ENCODE measurements around the gene DAB1. TPM values are rescaled to one million over a fixed set of nuclear protein-coding genes. Genes with fewer than 3 reads are reported as not detected.

Gene DAB1
- total RNA-seq, 1 donor from 2014 or later, result 3.1 TPM

DNA sequence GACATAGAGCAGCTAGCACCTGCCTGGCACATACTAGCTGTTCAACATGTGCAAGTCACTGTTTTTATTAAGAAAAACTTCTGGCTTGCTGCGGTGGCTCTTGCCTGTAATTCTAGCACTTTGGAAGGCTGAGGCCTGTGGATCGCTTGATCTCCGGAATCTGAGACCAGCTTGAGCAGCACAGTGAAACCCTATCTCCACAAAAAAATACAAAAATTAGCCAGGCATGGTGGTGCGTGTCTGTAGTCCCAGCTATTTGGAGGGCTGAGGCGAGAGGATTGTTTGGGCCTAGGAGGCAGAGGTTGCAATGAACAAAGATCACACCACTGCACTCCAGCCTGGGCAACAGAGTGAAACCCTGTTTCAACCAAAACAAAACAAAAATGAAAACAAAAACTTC is 430.4 kb downstream of the DAB1 start:
- Mint-ChIP-seq H3K9me3 (ENCODE audit: unreplicated experiment) (peaks cover 4% of the 10 kb centered on the region), H3K36me3 (ENCODE audit: unreplicated experiment) (no peaks in the 10 kb centered on the region), H3K4me1 (ENCODE audit: low read depth, unreplicated experiment) (peaks cover 40% of the 10 kb centered on the region), H3K27me3 (ENCODE audit: unreplicated experiment) (peaks cover 2% of the 10 kb centered on the region), H3K4me3 (ENCODE audit: unreplicated experiment) (no peak overlapping the region), H3K27ac (ENCODE audit: unreplicated experiment) (no peak overlapping the region)
- no peak for DNase-seq
- TF ChIP-seq, protein P1, sequence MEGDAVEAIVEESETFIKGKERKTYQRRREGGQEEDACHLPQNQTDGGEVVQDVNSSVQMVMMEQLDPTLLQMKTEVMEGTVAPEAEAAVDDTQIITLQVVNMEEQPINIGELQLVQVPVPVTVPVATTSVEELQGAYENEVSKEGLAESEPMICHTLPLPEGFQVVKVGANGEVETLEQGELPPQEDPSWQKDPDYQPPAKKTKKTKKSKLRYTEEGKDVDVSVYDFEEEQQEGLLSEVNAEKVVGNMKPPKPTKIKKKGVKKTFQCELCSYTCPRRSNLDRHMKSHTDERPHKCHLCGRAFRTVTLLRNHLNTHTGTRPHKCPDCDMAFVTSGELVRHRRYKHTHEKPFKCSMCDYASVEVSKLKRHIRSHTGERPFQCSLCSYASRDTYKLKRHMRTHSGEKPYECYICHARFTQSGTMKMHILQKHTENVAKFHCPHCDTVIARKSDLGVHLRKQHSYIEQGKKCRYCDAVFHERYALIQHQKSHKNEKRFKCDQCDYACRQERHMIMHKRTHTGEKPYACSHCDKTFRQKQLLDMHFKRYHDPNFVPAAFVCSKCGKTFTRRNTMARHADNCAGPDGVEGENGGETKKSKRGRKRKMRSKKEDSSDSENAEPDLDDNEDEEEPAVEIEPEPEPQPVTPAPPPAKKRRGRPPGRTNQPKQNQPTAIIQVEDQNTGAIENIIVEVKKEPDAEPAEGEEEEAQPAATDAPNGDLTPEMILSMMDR (IDR thresholded peaks at IDR 0.05; ENCODE audit: partially characterized antibody, unreplicated experiment), result no peak

DNA sequence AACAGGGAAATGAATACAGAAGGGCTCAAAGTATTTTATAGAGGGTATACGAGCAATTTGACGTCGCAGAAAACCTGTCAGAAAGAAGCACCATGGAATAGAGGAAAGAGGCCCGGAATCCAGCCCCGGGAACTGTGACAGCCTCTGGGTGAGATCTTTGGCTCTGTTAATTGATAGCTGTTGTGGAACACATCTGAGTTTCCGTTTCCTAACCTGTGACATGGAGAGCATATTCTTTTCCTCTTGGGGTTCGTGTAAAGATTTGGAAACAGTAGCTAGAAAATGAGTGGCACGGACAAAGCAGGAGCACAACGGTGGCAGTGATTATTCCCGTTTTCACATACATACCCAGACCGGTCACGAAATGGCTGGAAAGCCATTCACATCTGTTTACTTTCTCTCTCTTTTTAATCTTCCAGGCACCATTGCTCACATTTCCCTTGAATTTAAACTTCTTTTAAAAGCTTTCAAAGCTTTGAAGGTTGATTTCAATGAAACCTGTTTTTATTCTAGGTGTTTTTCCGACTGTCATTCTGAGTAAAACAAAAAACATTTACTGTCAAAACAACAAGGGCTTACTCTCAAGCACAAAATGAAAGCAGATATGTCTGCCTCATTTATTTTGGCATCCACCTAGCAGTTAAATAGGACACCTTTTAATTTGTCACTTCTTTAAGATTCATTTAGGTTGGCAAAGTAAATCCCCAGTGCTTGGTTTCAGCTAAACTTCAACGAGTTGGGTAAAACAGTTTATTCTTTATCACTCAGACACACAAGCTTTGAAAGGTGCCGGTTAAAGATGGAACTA is 431.3 kb downstream of the DAB1 start:
- Mint-ChIP-seq H3K36me3 (ENCODE audit: unreplicated experiment) (no peaks in the 10 kb centered on the region), H3K4me3 (ENCODE audit: unreplicated experiment) (no peak overlapping the region)

DNA sequence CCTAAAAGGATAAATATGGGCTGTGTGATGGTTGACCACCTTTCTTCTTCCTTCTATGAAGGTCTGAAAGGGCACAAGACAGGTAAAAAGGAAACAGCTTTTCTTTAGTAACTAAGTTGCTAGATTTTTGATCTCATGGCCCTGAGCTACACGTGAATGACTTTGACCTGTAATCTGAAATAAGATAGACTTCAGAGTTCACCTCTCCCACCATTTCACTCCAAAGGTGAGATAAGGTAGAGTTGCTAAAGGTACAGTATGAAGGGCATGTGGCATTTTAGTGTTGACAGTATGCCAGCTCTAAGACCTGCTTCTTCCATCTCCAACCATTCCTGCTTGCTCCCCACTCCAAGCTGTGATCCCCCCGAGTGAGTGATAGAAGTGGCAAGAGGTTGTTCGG is 432.3 kb downstream of the DAB1 start:
- TF ChIP-seq, protein P1 (IDR thresholded peaks at IDR 0.05; ENCODE audit: partially characterized antibody, unreplicated experiment), result no peak
- Mint-ChIP-seq H3K4me1 (ENCODE audit: low read depth, unreplicated experiment) (peaks cover 36% of the 10 kb centered on the region), H3K27me3 (ENCODE audit: unreplicated experiment) (peaks cover 2% of the 10 kb centered on the region), H3K36me3 (ENCODE audit: unreplicated experiment) (no peaks in the 10 kb centered on the region), H3K9me3 (ENCODE audit: unreplicated experiment) (peaks cover 5% of the 10 kb centered on the region), H3K27ac (ENCODE audit: unreplicated experiment) (no peak overlapping the region), H3K4me3 (ENCODE audit: unreplicated experiment) (no peak overlapping the region)
- DNase-seq, result no peak

More for the DNA sequence above, 431.3 kb downstream of the DAB1 start:
- H3K27me3 Mint-ChIP-seq (ENCODE audit: unreplicated experiment), result peaks cover 2% of the 10 kb centered on the region
- TF ChIP-seq, protein P1 (IDR thresholded peaks at IDR 0.05; ENCODE audit: partially characterized antibody, unreplicated experiment), result no peak
- peak overlapping the region; percentile 52 for H3K27ac Mint-ChIP-seq (ENCODE audit: unreplicated experiment)
- peaks cover 4% of the 10 kb centered on the region for H3K9me3 Mint-ChIP-seq (ENCODE audit: unreplicated experiment)
- H3K4me1 Mint-ChIP-seq (ENCODE audit: low read depth, unreplicated experiment), result peaks cover 37% of the 10 kb centered on the region
- no peak for DNase-seq

DNA sequence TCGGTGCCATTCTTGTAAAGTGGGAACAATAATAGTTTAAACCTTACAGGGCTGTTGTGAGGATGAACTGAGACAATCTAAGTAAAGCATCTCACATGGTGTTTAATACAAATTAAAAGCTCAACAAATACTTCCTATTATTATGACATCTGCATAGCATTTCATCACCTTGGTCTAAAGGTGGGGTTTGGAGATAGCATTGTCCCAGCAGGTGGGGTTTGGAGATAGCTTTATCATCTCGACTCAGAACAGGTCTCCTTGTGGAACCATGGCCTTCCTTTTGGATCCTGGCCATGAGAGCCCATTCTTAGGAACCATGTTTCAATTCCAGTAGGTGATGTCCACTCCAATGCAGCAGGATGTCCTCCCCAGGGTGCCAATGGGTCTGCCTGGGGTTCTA is 437.5 kb downstream of the DAB1 start:
- Mint-ChIP-seq H3K4me1 (ENCODE audit: low read depth, unreplicated experiment) (no peaks in the 10 kb centered on the region), H3K27ac (ENCODE audit: unreplicated experiment) (no peak overlapping the region), H3K27me3 (ENCODE audit: unreplicated experiment) (no peaks in the 10 kb centered on the region), H3K36me3 (ENCODE audit: unreplicated experiment) (peaks cover 3% of the 10 kb centered on the region), H3K9me3 (ENCODE audit: unreplicated experiment) (peaks cover 4% of the 10 kb centered on the region), H3K4me3 (ENCODE audit: unreplicated experiment) (no peak overlapping the region)
- DNase-seq, result no peak
- TF ChIP-seq, protein P1 (IDR thresholded peaks at IDR 0.05; ENCODE audit: partially characterized antibody, unreplicated experiment), result no peak

DNA sequence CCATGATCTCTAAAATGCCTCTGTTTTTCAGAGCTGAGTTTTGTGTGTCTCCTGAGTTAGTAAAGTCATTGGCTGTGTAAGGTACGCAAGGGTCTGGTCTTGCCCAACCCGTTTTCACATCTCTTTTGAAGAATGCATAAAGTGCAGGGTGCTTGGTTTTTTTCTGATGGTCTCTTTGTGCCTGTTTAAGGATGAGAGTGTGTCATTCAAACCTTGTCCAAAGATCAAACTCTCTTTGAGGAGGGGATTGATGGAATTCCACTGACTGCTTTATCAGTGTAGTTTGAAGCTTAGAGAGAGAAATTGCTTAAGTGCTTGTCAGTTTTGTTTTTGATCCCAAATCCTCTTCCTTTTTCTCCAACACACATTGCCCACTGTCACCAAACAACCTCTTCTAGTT is 438.0 kb downstream of the DAB1 start:
- TF ChIP-seq, protein P1 (IDR thresholded peaks at IDR 0.05; ENCODE audit: partially characterized antibody, unreplicated experiment), result no peak
- no peak for DNase-seq
- peaks cover under 1% of the 10 kb centered on the region for H3K27me3 Mint-ChIP-seq (ENCODE audit: unreplicated experiment)
- no peak overlapping the region for H3K27ac Mint-ChIP-seq (ENCODE audit: unreplicated experiment)
- peaks cover 4% of the 10 kb centered on the region for H3K9me3 Mint-ChIP-seq (ENCODE audit: unreplicated experiment)
- H3K4me1 Mint-ChIP-seq (ENCODE audit: low read depth, unreplicated experiment), result no peaks in the 10 kb centered on the region
- peaks cover 3% of the 10 kb centered on the region for H3K36me3 Mint-ChIP-seq (ENCODE audit: unreplicated experiment)
- H3K4me3 Mint-ChIP-seq (ENCODE audit: unreplicated experiment), result no peak overlapping the region

All from glutamatergic neuron (in vitro differentiated cells).